IPS-20b (cell line): ENCODE measurements around the gene ADRM1.

Experiments used
- H3K27ac ChIP-seq: one replicate; pipeline ENCODE4 v1.5.1; 2013; ENCODE audit warnings: low read length
- H3K27me3 ChIP-seq: 2 replicates; pipeline ENCODE4 v1.6.1; 2013; ENCODE audit warnings: mild to moderate bottlenecking, low read length, inconsistent platforms; ENCODE audit not compliant: insufficient read depth
- H3K36me3 ChIP-seq: 2 replicates; pipeline ENCODE4 v1.6.1; 2013; ENCODE audit warnings: low read depth, mild to moderate bottlenecking, inconsistent platforms, low read length, moderate library complexity; ENCODE audit not compliant: insufficient read depth
- H3K4me1 ChIP-seq: 2 replicates; pipeline ENCODE4 v1.6.1; 2013; ENCODE audit warnings: mild to moderate bottlenecking, control low read depth, inconsistent platforms, low read length, moderate library complexity; ENCODE audit not compliant: insufficient read depth
- H3K4me3 ChIP-seq: 2 replicates; pipeline ENCODE4 v1.5.1; 2013; ENCODE audit warnings: mild to moderate bottlenecking, low read length, inconsistent platforms
- H3K9ac ChIP-seq: 2 replicates; pipeline ENCODE4 v1.6.1; 2013; ENCODE audit warnings: low read depth, mild to moderate bottlenecking, inconsistent platforms, low read length, moderate library complexity
- H3K9me3 ChIP-seq: 2 replicates; pipeline ENCODE4 v1.6.1; 2013; ENCODE audit warnings: mild to moderate bottlenecking, low read depth, low read length, inconsistent platforms; ENCODE audit not compliant: insufficient read depth

Gene ADRM1

GRCh38 chr20:62282103-62282502 lies 20.7 kb upstream of the ADRM1 start:
- H3K9me3 ChIP-seq, result no peaks in the 10 kb centered on the region
- no peak overlapping the region for H3K4me3 ChIP-seq
- no peaks in the 10 kb centered on the region for H3K4me1 ChIP-seq
- no peaks in the 10 kb centered on the region for H3K27me3 ChIP-seq
- H3K9ac ChIP-seq, result no peak overlapping the region
- peaks cover 74% of the 10 kb centered on the region for H3K36me3 ChIP-seq
- no peak overlapping the region for H3K27ac ChIP-seq

- H3K9me3 ChIP-seq, result no peaks in the 10 kb centered on the region
- H3K9ac ChIP-seq, result no peak overlapping the region
- no peak overlapping the region for H3K27ac ChIP-seq
- no peaks in the 10 kb centered on the region for H3K27me3 ChIP-seq
- H3K36me3 ChIP-seq, result peaks cover 78% of the 10 kb centered on the region
- H3K4me1 ChIP-seq, result no peaks in the 10 kb centered on the region
- no peak overlapping the region for H3K4me3 ChIP-seq
Observed at GRCh38 chr20:62282877-62283503, 19.8 kb upstream of the ADRM1 start.

- Histone ChIP-seq H3K9me3 (no peaks in the 10 kb centered on the region), H3K4me1 (no peaks in the 10 kb centered on the region), H3K27me3 (no peaks in the 10 kb centered on the region), H3K27ac (no peak overlapping the region), H3K36me3 (peaks cover 73% of the 10 kb centered on the region), H3K4me3 (no peak overlapping the region), H3K9ac (no peak overlapping the region)
Observed at GRCh38 chr20:62284448-62284847, 18.3 kb upstream of the ADRM1 start.

GRCh38 chr20:62285151-62285550 lies 17.6 kb upstream of the ADRM1 start:
- Histone ChIP-seq H3K4me3 (no peak overlapping the region), H3K9me3 (no peaks in the 10 kb centered on the region), H3K4me1 (no peaks in the 10 kb centered on the region), H3K36me3 (peaks cover 66% of the 10 kb centered on the region), H3K27ac (no peak overlapping the region), H3K9ac (no peak overlapping the region), H3K27me3 (no peaks in the 10 kb centered on the region)

GRCh38 chr20:62285722-62286121 lies 17.1 kb upstream of the ADRM1 start:
- peaks cover 60% of the 10 kb centered on the region for H3K36me3 ChIP-seq
- no peaks in the 10 kb centered on the region for H3K4me1 ChIP-seq
- no peak overlapping the region for H3K4me3 ChIP-seq
- H3K27me3 ChIP-seq, result no peaks in the 10 kb centered on the region
- H3K27ac ChIP-seq, result no peak overlapping the region
- no peak overlapping the region for H3K9ac ChIP-seq
- H3K9me3 ChIP-seq, result no peaks in the 10 kb centered on the region

GRCh38 chr20:62286493-62287064 lies 16.2 kb upstream of the ADRM1 start:
- no peak overlapping the region for H3K4me3 ChIP-seq
- H3K36me3 ChIP-seq, result peaks cover 56% of the 10 kb centered on the region
- no peaks in the 10 kb centered on the region for H3K27me3 ChIP-seq
- H3K27ac ChIP-seq, result no peak overlapping the region
- H3K9ac ChIP-seq, result no peak overlapping the region
- H3K9me3 ChIP-seq, result no peaks in the 10 kb centered on the region
- no peaks in the 10 kb centered on the region for H3K4me1 ChIP-seq

GRCh38 chr20:62287129-62287528 lies 15.7 kb upstream of the ADRM1 start:
- Histone ChIP-seq H3K27me3 (no peaks in the 10 kb centered on the region), H3K9me3 (no peaks in the 10 kb centered on the region), H3K36me3 (peaks cover 51% of the 10 kb centered on the region), H3K4me3 (no peak overlapping the region), H3K27ac (no peak overlapping the region), H3K4me1 (no peaks in the 10 kb centered on the region), H3K9ac (no peak overlapping the region)

- no peak overlapping the region for H3K9ac ChIP-seq
- H3K36me3 ChIP-seq, result peaks cover 42% of the 10 kb centered on the region
- no peaks in the 10 kb centered on the region for H3K9me3 ChIP-seq
Observed at GRCh38 chr20:62287759-62288534, 14.8 kb upstream of the ADRM1 start.

GRCh38 chr20:62288535-62289105 lies 14.2 kb upstream of the ADRM1 start:
- H3K4me3 ChIP-seq, result no peak overlapping the region
- no peaks in the 10 kb centered on the region for H3K4me1 ChIP-seq
- H3K36me3 ChIP-seq, result peaks cover 40% of the 10 kb centered on the region

More at GRCh38 chr20:62287759-62288534, 14.8 kb upstream of the ADRM1 start:
- no peaks in the 10 kb centered on the region for H3K4me1 ChIP-seq
- H3K27me3 ChIP-seq, result no peaks in the 10 kb centered on the region
- no peak overlapping the region for H3K27ac ChIP-seq
- H3K4me3 ChIP-seq, result no peak overlapping the region

GRCh38 chr20:62289131-62289530 lies 13.7 kb upstream of the ADRM1 start:
- H3K36me3 ChIP-seq, result peaks cover 41% of the 10 kb centered on the region
- no peak overlapping the region for H3K9ac ChIP-seq
- no peaks in the 10 kb centered on the region for H3K9me3 ChIP-seq
- no peak overlapping the region for H3K27ac ChIP-seq
- no peaks in the 10 kb centered on the region for H3K4me1 ChIP-seq
- no peaks in the 10 kb centered on the region for H3K27me3 ChIP-seq
- no peak overlapping the region for H3K4me3 ChIP-seq

More at GRCh38 chr20:62288535-62289105, 14.2 kb upstream of the ADRM1 start:
- no peak overlapping the region for H3K27ac ChIP-seq
- H3K9me3 ChIP-seq, result no peaks in the 10 kb centered on the region
- H3K27me3 ChIP-seq, result no peaks in the 10 kb centered on the region
- no peak overlapping the region for H3K9ac ChIP-seq

- peaks cover 40% of the 10 kb centered on the region for H3K36me3 ChIP-seq
Observed at GRCh38 chr20:62289898-62290297, 12.9 kb upstream of the ADRM1 start.

More at GRCh38 chr20:62289898-62290297, 12.9 kb upstream of the ADRM1 start:
- H3K4me1 ChIP-seq, result no peaks in the 10 kb centered on the region
- no peaks in the 10 kb centered on the region for H3K9me3 ChIP-seq
- no peak overlapping the region for H3K4me3 ChIP-seq
- H3K27me3 ChIP-seq, result no peaks in the 10 kb centered on the region
- no peak overlapping the region for H3K9ac ChIP-seq
- H3K27ac ChIP-seq, result no peak overlapping the region
